ENCODE measurements around the gene DMBT1. TPM values are rescaled to one million over a fixed set of nuclear protein-coding genes. Genes with fewer than 3 reads are reported as not detected.
"Not testable (repeated sequence)": the region's sequence is repeated elsewhere in the genome, so short reads cannot be mapped to it uniquely, and the experiment has no call there.

The DMBT1 gene
- total and polyA plus RNA-seq, 7 experiments from 2014 or later: not detected

- no peaks in the 10 kb centered on the region for H3K36me3 ChIP-seq (ENCODE audit: control insufficient read depth in 2 of 3, insufficient read depth in 3 of 3, low read length in 3 of 3)
- H3K36me3 Mint-ChIP-seq: no peaks in the 10 kb centered on the region
- H3K27me3 Mint-ChIP-seq: peaks cover 0 to 9% (median 3%) of the 10 kb centered on the region in 5 donors
- CTCF ChIA-PET: no interaction called here
- no peak overlapping the region for H3K27ac ChIP-seq (ENCODE audit: low read depth, low read length)
- H3K4me1 ChIP-seq (ENCODE audit: control insufficient read depth in 2 of 2, insufficient read depth in 2 of 2, low read length in 2 of 2): no peaks in the 10 kb centered on the region
- H3K4me3 ChIP-seq (ENCODE audit: low read length): no peak overlapping the region
- POLR2A ChIA-PET: no interaction called here
- no peak overlapping the region for H3K4me3 Mint-ChIP-seq
- H3K9me3 ChIP-seq (ENCODE audit: control insufficient read depth in 2 of 3, low read length in 3 of 3): no peaks in the 10 kb centered on the region
- no peaks in the 10 kb centered on the region for H3K27me3 ChIP-seq (ENCODE audit: control insufficient read depth in 2 of 2, insufficient read depth in 2 of 2, low read length in 2 of 2)
- H3K9me3 Mint-ChIP-seq: peaks cover 0 to 2% (median 0%) of the 10 kb centered on the region in 11 donors
- ATAC-seq (no peak), DNase-seq (no peak)
- H3K27ac Mint-ChIP-seq: no peak overlapping the region
- intact Hi-C loops (cut with micrococcal nuclease): no loop called here
- H3K4me1 Mint-ChIP-seq: no peaks in the 10 kb centered on the region
Measured at GRCh38 chr10:122617476-122618270, 57.1 kb downstream of the DMBT1 start.

- Histone ChIP-seq H3K36me3 (ENCODE audit: control insufficient read depth in 2 of 3, insufficient read depth in 3 of 3, low read length in 3 of 3) (no peaks in the 10 kb centered on the region), H3K4me3 (ENCODE audit: low read length) (no peak overlapping the region), H3K9me3 (ENCODE audit: control insufficient read depth in 2 of 3, low read length in 3 of 3) (no peaks in the 10 kb centered on the region), H3K4me1 (ENCODE audit: control insufficient read depth in 2 of 2, insufficient read depth in 2 of 2, low read length in 2 of 2) (no peaks in the 10 kb centered on the region), H3K27me3 (ENCODE audit: control insufficient read depth in 2 of 2, insufficient read depth in 2 of 2, low read length in 2 of 2) (no peaks in the 10 kb centered on the region), H3K27ac (ENCODE audit: low read depth, low read length) (no peak overlapping the region)
- peaks cover 0 to 12% (median 3%) of the 10 kb centered on the region in 5 donors for H3K27me3 Mint-ChIP-seq
- CTCF ChIA-PET: no interaction called here
- POLR2A ChIA-PET: no interaction called here
- DNase-seq (no peak), ATAC-seq (no peak)
- H3K4me3 Mint-ChIP-seq: no peak overlapping the region
- intact Hi-C loops (cut with micrococcal nuclease): no loop called here
- H3K9me3 Mint-ChIP-seq: peaks cover 0 to 5% (median 0%) of the 10 kb centered on the region in 11 donors
- H3K4me1 Mint-ChIP-seq: no peaks in the 10 kb centered on the region
- H3K36me3 Mint-ChIP-seq: no peaks in the 10 kb centered on the region
- H3K27ac Mint-ChIP-seq: no peak overlapping the region
Measured at GRCh38 chr10:122618461-122619165, 58.1 kb downstream of the DMBT1 start.

DNA sequence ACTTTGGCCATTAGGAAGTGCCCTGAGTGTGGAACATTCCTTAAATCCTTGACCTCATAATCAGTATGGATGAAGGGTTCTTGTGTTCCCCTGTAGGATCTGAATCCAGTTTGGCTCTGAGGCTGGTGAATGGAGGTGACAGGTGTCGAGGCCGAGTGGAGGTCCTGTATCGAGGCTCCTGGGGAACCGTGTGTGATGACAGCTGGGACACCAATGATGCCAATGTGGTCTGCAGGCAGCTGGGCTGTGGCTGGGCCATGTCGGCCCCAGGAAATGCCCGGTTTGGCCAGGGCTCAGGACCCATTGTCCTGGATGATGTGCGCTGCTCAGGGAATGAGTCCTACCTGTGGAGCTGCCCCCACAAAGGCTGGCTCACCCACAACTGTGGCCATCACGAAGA lies 60.4 kb downstream of the DMBT1 start:
- ATAC-seq; H3K9me3 ChIP-seq (ENCODE audit: control insufficient read depth in 2 of 3, low read length in 3 of 3); CTCF ChIA-PET; POLR2A ChIA-PET; H3K27ac ChIP-seq (ENCODE audit: low read depth, low read length); DNase-seq; H3K36me3 Mint-ChIP-seq; H3K27me3 ChIP-seq (ENCODE audit: control insufficient read depth in 2 of 2, insufficient read depth in 2 of 2, low read length in 2 of 2); H3K4me3 Mint-ChIP-seq; intact Hi-C loops (cut with micrococcal nuclease); H3K4me1 ChIP-seq (ENCODE audit: control insufficient read depth in 2 of 2, insufficient read depth in 2 of 2, low read length in 2 of 2); H3K36me3 ChIP-seq (ENCODE audit: control insufficient read depth in 2 of 3, insufficient read depth in 3 of 3, low read length in 3 of 3); H3K4me1 Mint-ChIP-seq; H3K4me3 ChIP-seq (ENCODE audit: low read length); H3K27ac Mint-ChIP-seq; H3K9me3 Mint-ChIP-seq: not testable (repeated sequence)
- H3K27me3 Mint-ChIP-seq: peaks cover 0 to 16% (median 3%) of the 10 kb centered on the region in 5 donors

GRCh38 chr10:122624546-122624945 lies 64.0 kb downstream of the DMBT1 start:
- intact Hi-C loops (cut with micrococcal nuclease): no loop called here
- H3K27me3 Mint-ChIP-seq: peaks cover 3 to 19% (median 5%) of the 10 kb centered on the region in 5 donors
- peaks cover 0 to 5% (median 0%) of the 10 kb centered on the region in 11 donors for H3K9me3 Mint-ChIP-seq
- no peaks in the 10 kb centered on the region for H3K4me1 Mint-ChIP-seq
- no peak overlapping the region for H3K27ac Mint-ChIP-seq
- H3K27ac ChIP-seq (ENCODE audit: low read depth, low read length): no peak overlapping the region
- H3K36me3 Mint-ChIP-seq: no peaks in the 10 kb centered on the region
- ChIA-PET POLR2A (no interaction called here), CTCF (no interaction called here)
- no peaks in the 10 kb centered on the region for H3K27me3 ChIP-seq (ENCODE audit: control insufficient read depth in 2 of 2, insufficient read depth in 2 of 2, low read length in 2 of 2)
- no peak overlapping the region for H3K4me3 Mint-ChIP-seq
- ATAC-seq (no peak), DNase-seq (no peak)
- no peaks in the 10 kb centered on the region for H3K9me3 ChIP-seq (ENCODE audit: control insufficient read depth in 2 of 3, low read length in 3 of 3)
- H3K4me1 ChIP-seq (ENCODE audit: control insufficient read depth in 2 of 2, insufficient read depth in 2 of 2, low read length in 2 of 2): no peaks in the 10 kb centered on the region
- H3K36me3 ChIP-seq (ENCODE audit: control insufficient read depth in 2 of 3, insufficient read depth in 3 of 3, low read length in 3 of 3): no peaks in the 10 kb centered on the region
- H3K4me3 ChIP-seq (ENCODE audit: low read length): no peak overlapping the region

DNA sequence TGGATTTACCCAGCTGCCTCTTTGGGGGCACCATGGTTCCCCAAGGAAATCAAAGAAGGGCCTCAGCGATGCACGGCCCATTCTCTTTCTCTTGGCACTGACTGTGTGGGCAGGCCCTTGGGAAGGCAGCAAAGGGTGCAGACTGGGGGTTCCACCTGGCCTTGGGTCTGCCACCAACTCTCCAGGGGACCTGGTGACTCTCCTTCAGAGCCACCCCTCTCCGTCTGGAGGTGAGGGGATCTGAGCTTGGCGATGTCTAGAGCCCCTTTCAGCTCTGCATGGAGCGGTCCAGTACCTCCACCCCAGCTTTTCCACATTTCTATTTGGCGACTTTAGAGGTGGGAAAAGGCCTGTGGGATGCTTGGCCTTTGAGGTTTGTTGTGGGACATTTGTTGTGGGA lies 70.0 kb downstream of the DMBT1 start:
- Mint-ChIP-seq H3K4me1 (no peaks in the 10 kb centered on the region), H3K9me3 (peaks cover 0 to 3% (median 0%) of the 10 kb centered on the region in 11 donors), H3K27me3 (peaks cover 3 to 12% (median 5%) of the 10 kb centered on the region in 5 donors), H3K27ac (no peak overlapping the region), H3K4me3 (no peak overlapping the region), H3K36me3 (no peaks in the 10 kb centered on the region)
- ChIA-PET CTCF (no interaction called here), POLR2A (no interaction called here)
- H3K36me3 ChIP-seq (ENCODE audit: control insufficient read depth in 2 of 3, insufficient read depth in 3 of 3, low read length in 3 of 3): no peaks in the 10 kb centered on the region
- no peak overlapping the region for H3K4me3 ChIP-seq (ENCODE audit: low read length)
- H3K27me3 ChIP-seq (ENCODE audit: control insufficient read depth in 2 of 2, insufficient read depth in 2 of 2, low read length in 2 of 2): no peaks in the 10 kb centered on the region
- H3K27ac ChIP-seq (ENCODE audit: low read depth, low read length): no peak overlapping the region
- H3K9me3 ChIP-seq (ENCODE audit: control insufficient read depth in 2 of 3, low read length in 3 of 3): no peaks in the 10 kb centered on the region
- no peaks in the 10 kb centered on the region for H3K4me1 ChIP-seq (ENCODE audit: control insufficient read depth in 2 of 2, insufficient read depth in 2 of 2, low read length in 2 of 2)
- DNase-seq: no peak
- ATAC-seq: no peak
- intact Hi-C loops (cut with micrococcal nuclease): no loop called here

DNA sequence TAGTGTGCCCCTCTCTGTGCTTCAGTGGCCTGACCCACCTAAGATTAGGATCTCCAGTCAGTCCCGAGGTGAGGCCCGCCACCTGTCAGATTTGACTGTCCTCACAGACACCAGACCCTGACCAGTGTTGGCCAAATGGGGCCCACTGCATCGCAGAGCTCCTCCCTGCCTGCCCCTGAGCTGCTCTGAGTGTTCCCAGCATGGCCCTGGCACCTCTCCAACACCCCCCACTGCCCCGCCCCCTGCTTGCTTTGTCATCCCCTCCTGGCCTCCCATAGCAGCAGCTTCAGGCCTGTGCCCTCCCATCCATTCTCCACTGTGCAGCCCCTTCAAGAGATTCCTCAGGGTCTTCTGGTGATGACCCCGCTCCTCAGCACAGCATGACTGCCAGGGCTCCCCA lies 71.5 kb downstream of the DMBT1 start:
- CTCF ChIA-PET: no interaction called here
- H3K4me1 ChIP-seq (ENCODE audit: control insufficient read depth in 2 of 2, insufficient read depth in 2 of 2, low read length in 2 of 2): no peaks in the 10 kb centered on the region
- no peaks in the 10 kb centered on the region for H3K27me3 ChIP-seq (ENCODE audit: control insufficient read depth in 2 of 2, insufficient read depth in 2 of 2, low read length in 2 of 2)
- H3K4me3 ChIP-seq (ENCODE audit: low read length): no peak overlapping the region
- POLR2A ChIA-PET: no interaction called here
- H3K36me3 ChIP-seq (ENCODE audit: control insufficient read depth in 2 of 3, insufficient read depth in 3 of 3, low read length in 3 of 3): no peaks in the 10 kb centered on the region
- Mint-ChIP-seq H3K27me3 (peaks cover 0 to 13% (median 0%) of the 10 kb centered on the region in 5 donors), H3K36me3 (no peaks in the 10 kb centered on the region), H3K9me3 (peaks cover 0 to 3% (median 0%) of the 10 kb centered on the region in 11 donors), H3K4me3 (no peak overlapping the region), H3K4me1 (no peaks in the 10 kb centered on the region), H3K27ac (peak overlapping the region in 1 of 9 donors; percentile 36)
- no peak overlapping the region for H3K27ac ChIP-seq (ENCODE audit: low read depth, low read length)
- H3K9me3 ChIP-seq (ENCODE audit: control insufficient read depth in 2 of 3, low read length in 3 of 3): no peaks in the 10 kb centered on the region
- ATAC-seq: no peak
- no peak for DNase-seq
- intact Hi-C loops (cut with micrococcal nuclease): no loop called here

- Mint-ChIP-seq H3K36me3 (no peaks in the 10 kb centered on the region), H3K27me3 (peaks cover 0 to 13% (median 0%) of the 10 kb centered on the region in 5 donors), H3K4me1 (no peaks in the 10 kb centered on the region), H3K27ac (no peak overlapping the region), H3K9me3 (peaks cover 0 to 3% (median 0%) of the 10 kb centered on the region in 11 donors), H3K4me3 (no peak overlapping the region)
- no peak overlapping the region for H3K4me3 ChIP-seq (ENCODE audit: low read length)
- no peak overlapping the region for H3K27ac ChIP-seq (ENCODE audit: low read depth, low read length)
- H3K9me3 ChIP-seq (ENCODE audit: control insufficient read depth in 2 of 3, low read length in 3 of 3): no peaks in the 10 kb centered on the region
- DNase-seq (no peak), ATAC-seq (no peak)
- H3K4me1 ChIP-seq (ENCODE audit: control insufficient read depth in 2 of 2, insufficient read depth in 2 of 2, low read length in 2 of 2): no peaks in the 10 kb centered on the region
- ChIA-PET POLR2A (no interaction called here), CTCF (no interaction called here)
- H3K36me3 ChIP-seq (ENCODE audit: control insufficient read depth in 2 of 3, insufficient read depth in 3 of 3, low read length in 3 of 3): no peaks in the 10 kb centered on the region
- no peaks in the 10 kb centered on the region for H3K27me3 ChIP-seq (ENCODE audit: control insufficient read depth in 2 of 2, insufficient read depth in 2 of 2, low read length in 2 of 2)
- intact Hi-C loops (cut with micrococcal nuclease): no loop called here
Measured at GRCh38 chr10:122632576-122632975, 72.0 kb downstream of the DMBT1 start.
